Measurements from ENCODE around the gene GBF1. TPM values are rescaled to one million over a fixed set of nuclear protein-coding genes. Genes with fewer than 3 reads are reported as not detected.

GBF1 gene
- total and polyA plus RNA-seq, 2 of the 13 experiments (the other 11 are each of a cell fraction or from before 2014, with no cell fraction given): 17.1 to 21.9 TPM

DNA sequence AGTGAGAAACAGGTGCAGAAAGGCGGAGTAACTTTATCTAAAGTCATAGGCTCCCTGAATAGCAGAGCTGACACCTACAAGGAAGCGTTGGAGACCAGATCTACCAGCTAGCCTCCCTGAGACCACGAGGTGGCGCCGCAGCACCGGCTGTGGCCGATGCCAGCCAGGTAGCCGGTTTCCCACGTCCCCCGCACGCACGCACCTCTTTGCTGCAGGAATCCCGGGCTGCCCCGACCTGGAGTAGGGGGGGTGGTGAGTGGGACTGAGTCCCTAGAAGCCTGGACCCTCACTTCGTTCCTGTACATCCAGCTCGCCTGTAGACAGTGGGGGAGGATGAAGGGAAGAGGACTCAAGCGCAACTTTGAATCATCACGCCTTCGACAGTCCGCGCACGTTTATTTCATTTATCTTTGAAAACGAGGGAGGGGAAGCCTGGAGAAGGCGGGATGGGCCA, 15.5 kb upstream of the GBF1 start (continued):
- TF ChIP-seq, protein P1, sequence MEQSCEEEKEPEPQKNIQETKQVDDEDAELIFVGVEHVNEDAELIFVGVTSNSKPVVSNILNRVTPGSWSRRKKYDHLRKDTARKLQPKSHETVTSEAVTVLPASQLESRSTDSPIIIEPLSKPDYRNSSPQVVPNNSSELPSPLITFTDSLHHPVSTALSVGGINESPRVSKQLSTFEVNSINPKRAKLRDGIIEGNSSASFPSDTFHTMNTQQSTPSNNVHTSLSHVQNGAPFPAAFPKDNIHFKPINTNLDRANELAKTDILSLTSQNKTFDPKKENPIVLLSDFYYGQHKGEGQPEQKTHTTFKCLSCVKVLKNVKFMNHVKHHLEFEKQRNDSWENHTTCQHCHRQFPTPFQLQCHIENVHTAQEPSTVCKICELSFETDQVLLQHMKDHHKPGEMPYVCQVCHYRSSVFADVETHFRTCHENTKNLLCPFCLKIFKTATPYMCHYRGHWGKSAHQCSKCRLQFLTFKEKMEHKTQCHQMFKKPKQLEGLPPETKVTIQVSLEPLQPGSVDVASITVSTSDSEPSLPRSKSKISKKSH (CRISPR knock-in tag; IDR thresholded peaks at IDR 0.05; ENCODE audit: borderline replicate concordance): peak; percentile 59; the same call in 1 of the 2 replicates
- TF ChIP-seq ZBTB20 (CRISPR knock-in tag; IDR thresholded peaks at IDR 0.05; ENCODE audit: borderline replicate concordance, low read depth) (peak; percentile 53; the same call in 1 of the 2 replicates), ZNF451 (CRISPR knock-in tag; IDR thresholded peaks at IDR 0.05) (no peak), ZNF839 (CRISPR knock-in tag; IDR thresholded peaks at IDR 0.05; ENCODE audit: borderline replicate concordance) (no peak), ZNF430 (CRISPR knock-in tag; IDR thresholded peaks at IDR 0.05) (peak; percentile 70; the same call in 1 of the 2 replicates), SALL1 (CRISPR knock-in tag; IDR thresholded peaks at IDR 0.05) (peak; percentile 57; the same call in 1 of the 2 replicates), PRMT3 (CRISPR knock-in tag; IDR thresholded peaks at IDR 0.05; ENCODE audit: borderline replicate concordance, low read depth) (no peak), ZNF501 (CRISPR knock-in tag; IDR thresholded peaks at IDR 0.05) (peak; percentile 54), ZNF790 (CRISPR knock-in tag; IDR thresholded peaks at IDR 0.05; ENCODE audit: borderline replicate concordance) (0 out of 2 replicates have a peak, but pooled peaks have one; percentile 47), ZNF547 (CRISPR knock-in tag; IDR thresholded peaks at IDR 0.05) (0 out of 2 replicates have a peak, but pooled peaks have one; percentile 65), ZNF605 (CRISPR knock-in tag; IDR thresholded peaks at IDR 0.05) (peak; percentile 31; the same call in 1 of the 2 replicates), EEA1 (CRISPR knock-in tag; IDR thresholded peaks at IDR 0.05; ENCODE audit: borderline replicate concordance) (no peak), ELF3 (CRISPR knock-in tag; IDR thresholded peaks at IDR 0.05) (peak; percentile 90), ZNF274 (CRISPR knock-in tag; IDR thresholded peaks at IDR 0.05) (peak; percentile 69; the same call in 1 of the 2 replicates)
- TF ChIP-seq, protein P2, sequence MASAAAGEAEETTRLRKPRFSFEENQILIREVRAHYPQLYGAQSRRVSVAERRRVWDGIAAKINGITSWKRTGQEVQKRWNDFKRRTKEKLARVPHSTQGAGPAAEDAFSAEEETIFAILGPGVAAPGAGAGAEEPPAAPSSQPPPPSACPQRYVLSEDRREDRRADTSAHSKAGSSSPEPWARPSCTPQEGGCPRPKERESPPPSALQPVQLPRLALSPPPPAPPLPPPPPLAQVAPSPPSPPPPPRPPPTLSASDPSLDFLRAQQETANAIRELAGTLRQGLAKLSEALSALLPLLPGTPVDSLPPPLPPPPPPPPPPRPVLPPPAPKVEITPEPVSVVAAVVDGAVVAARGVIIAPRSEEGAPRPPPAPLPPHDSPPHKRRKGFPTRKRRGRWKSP (CRISPR knock-in tag; IDR thresholded peaks at IDR 0.05): peak; percentile 80; the same call in 1 of the 2 replicates
- TF ChIP-seq, protein P3, sequence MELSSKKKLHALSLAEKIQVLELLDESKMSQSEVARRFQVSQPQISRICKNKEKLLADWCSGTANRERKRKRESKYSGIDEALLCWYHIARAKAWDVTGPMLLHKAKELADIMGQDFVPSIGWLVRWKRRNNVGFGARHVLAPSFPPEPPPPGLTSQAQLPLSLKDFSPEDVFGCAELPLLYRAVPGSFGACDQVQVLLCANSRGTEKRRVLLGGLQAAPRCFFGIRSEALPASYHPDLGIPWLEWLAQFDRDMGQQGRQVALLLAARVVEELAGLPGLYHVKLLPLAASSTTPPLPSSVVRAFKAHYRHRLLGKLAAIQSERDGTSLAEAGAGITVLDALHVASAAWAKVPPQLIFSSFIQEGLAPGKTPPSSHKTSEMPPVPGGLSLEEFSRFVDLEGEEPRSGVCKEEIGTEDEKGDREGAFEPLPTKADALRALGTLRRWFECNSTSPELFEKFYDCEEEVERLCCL (CRISPR knock-in tag; IDR thresholded peaks at IDR 0.05; ENCODE audit: borderline replicate concordance): peak; percentile 51; the same call in 1 of the 2 replicates
- TF ChIP-seq, protein P4, sequence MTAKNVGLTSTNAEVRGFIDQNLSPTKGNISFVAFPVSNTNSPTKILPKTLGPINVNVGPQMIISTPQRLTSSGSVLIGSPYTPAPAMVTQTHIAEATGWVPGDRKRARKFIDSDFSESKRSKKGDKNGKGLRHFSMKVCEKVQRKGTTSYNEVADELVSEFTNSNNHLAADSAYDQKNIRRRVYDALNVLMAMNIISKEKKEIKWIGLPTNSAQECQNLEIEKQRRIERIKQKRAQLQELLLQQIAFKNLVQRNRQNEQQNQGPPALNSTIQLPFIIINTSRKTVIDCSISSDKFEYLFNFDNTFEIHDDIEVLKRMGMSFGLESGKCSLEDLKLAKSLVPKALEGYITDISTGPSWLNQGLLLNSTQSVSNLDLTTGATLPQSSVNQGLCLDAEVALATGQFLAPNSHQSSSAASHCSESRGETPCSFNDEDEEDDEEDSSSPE (CRISPR knock-in tag; IDR thresholded peaks at IDR 0.05): peak; percentile 25; the same call in 1 of the 2 replicates
- TF ChIP-seq, protein P5, sequence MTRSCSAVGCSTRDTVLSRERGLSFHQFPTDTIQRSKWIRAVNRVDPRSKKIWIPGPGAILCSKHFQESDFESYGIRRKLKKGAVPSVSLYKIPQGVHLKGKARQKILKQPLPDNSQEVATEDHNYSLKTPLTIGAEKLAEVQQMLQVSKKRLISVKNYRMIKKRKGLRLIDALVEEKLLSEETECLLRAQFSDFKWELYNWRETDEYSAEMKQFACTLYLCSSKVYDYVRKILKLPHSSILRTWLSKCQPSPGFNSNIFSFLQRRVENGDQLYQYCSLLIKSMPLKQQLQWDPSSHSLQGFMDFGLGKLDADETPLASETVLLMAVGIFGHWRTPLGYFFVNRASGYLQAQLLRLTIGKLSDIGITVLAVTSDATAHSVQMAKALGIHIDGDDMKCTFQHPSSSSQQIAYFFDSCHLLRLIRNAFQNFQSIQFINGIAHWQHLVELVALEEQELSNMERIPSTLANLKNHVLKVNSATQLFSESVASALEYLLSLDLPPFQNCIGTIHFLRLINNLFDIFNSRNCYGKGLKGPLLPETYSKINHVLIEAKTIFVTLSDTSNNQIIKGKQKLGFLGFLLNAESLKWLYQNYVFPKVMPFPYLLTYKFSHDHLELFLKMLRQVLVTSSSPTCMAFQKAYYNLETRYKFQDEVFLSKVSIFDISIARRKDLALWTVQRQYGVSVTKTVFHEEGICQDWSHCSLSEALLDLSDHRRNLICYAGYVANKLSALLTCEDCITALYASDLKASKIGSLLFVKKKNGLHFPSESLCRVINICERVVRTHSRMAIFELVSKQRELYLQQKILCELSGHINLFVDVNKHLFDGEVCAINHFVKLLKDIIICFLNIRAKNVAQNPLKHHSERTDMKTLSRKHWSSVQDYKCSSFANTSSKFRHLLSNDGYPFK (CRISPR knock-in tag; IDR thresholded peaks at IDR 0.05; ENCODE audit: borderline replicate concordance): peak; percentile 55; the same call in 1 of the 2 replicates
